Thymus (tissue), 11 donors: ENCODE data around the gene DPF1. TPM values are rescaled to one million over a fixed set of nuclear protein-coding genes. Genes with fewer than 3 reads are reported as not detected.

Experiments
- DNase-seq, 9 donors: peaks; one replicate each; pipeline ENCODE4 v3.0.0-alpha.2; 2013; ENCODE audit warnings: low spot score in 9 of 9, low read depth in 6 of 9, missing footprints in 1 of 9
- H3K27ac ChIP-seq, 2 donors: one replicate each; pipeline ENCODE4 v1.5.1; 2013; ENCODE audit warnings: control low read depth in 1 of 2, low read depth in 1 of 2, low read length in 1 of 2, mild to moderate bottlenecking in 1 of 2, moderate library complexity in 1 of 2
- H3K27me3 ChIP-seq, 2 donors: one replicate each; pipeline ENCODE4 v1.5.1; 2013; ENCODE audit warnings: low read length in 1 of 2; ENCODE audit not compliant: control insufficient read depth in 2 of 2, insufficient read depth in 1 of 2
- H3K36me3 ChIP-seq, 2 donors: one replicate each; pipeline ENCODE4 v1.5.1; 2013; ENCODE audit warnings: low read length in 1 of 2, mild to moderate bottlenecking in 1 of 2, moderate library complexity in 1 of 2; ENCODE audit not compliant: control insufficient read depth in 2 of 2, insufficient read depth in 2 of 2
- H3K4me1 ChIP-seq, 2 donors: one replicate each; pipeline ENCODE4 v1.5.1; 2013; ENCODE audit warnings: low read length in 2 of 2; ENCODE audit not compliant: control insufficient read depth in 2 of 2, insufficient read depth in 2 of 2
- H3K4me3 ChIP-seq, 2 donors: one replicate each; pipeline ENCODE4 v1.5.1; 2013; ENCODE audit warnings: low read length in 2 of 2, control low read depth in 1 of 2, mild to moderate bottlenecking in 1 of 2
- H3K9me3 ChIP-seq, 2 donors: one replicate each; pipeline ENCODE4 v1.5.1; 2013; ENCODE audit warnings: low read length in 1 of 2, mild to moderate bottlenecking in 1 of 2; ENCODE audit not compliant: control insufficient read depth in 2 of 2, insufficient read depth in 1 of 2
- WGBS: extraction: QIAGEN DNeasy Blood & Tissue Kit; methylation state at CpG from one replicate; pipeline ENCODE4 v1.1.7; 2013; 5-methylcytosine and 5-hydroxymethylcytosine counted together
- polyA plus RNA-seq: library from polyadenylated mRNA; stranded (reverse); fragments of 200-250 nt; gene quantifications from one replicate; pipeline ENCODE4 v1.2.3, GENCODE V29; 2013
- total RNA-seq: library from RNA; stranded (reverse); fragments of 120-200 nt; gene quantifications from one replicate; pipeline ENCODE4 v1.2.4, GENCODE V29; 2013
- donor health status: healthy.

The DPF1 gene
- total and polyA plus RNA-seq, 2 donors, result 0.09 to 0.24 TPM

DNA sequence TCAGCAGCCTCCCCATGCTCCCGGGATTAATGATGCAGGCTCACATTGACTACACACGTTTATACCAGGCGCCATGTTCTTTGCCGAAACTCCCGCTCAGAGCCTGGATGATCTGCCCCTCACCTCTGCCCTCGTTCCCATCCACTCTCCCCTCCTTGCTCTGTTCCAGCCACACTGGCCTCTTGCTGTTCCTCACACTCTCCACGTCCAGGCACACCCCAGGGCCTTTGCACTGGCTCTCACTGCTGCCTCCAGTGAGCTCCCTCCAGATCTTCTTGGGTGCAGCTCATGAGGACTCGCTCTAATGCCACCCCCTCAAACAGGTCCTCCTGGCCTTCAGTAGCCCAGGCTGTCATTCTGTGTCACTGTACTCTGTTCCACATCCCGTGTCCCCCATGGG, 39.2 kb downstream of the DPF1 start:
- no peak for DNase-seq
- H3K4me1 ChIP-seq, result peaks cover 3 to 8% of the 10 kb centered on the region in 2 donors
- peaks cover 1 to 8% of the 10 kb centered on the region in 2 donors for H3K9me3 ChIP-seq
- H3K36me3 ChIP-seq, result peaks cover 4 to 7% of the 10 kb centered on the region in 2 donors
- no peak overlapping the region for H3K27ac ChIP-seq
- H3K4me3 ChIP-seq, result no peak overlapping the region
- WGBS, result 96% methylated on average over 9 of the region's 9 CpGs
- no peaks in the 10 kb centered on the region for H3K27me3 ChIP-seq

DNA sequence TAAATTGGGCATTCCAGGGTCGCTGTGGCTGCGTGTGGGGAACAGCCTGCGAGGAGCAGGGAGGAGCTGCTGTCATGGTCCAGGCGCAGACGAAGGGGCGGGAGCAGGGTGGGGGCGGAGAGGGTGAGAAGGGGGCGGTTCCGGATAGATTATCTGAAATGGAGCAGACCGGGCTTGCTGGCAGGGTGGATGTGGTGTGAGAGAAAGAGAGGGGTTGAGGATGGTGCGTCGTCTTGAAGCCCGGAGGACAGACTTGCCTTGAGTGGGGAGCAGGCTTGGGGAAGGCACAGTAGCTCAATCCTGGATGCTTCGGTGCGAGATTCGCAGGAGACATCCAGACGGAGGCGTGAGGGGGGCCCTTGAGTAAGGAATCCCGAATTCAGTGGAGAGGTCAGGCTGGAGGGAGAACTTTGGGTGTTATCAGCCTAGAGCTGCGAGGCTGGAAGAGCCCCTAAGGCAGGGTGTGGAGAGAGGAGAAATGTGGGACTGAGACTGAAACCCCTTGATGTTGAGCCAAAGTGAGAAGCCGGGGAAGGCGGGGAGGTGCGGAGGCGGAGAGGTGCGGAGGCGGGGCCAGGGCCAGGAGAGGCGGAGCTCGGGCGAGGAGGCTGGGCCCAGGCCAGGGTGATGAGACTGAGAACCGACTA, 40.6 kb downstream of the DPF1 start:
- DNase-seq, result no peak
- Histone ChIP-seq H3K4me3 (no peak overlapping the region), H3K27me3 (no peaks in the 10 kb centered on the region), H3K9me3 (peaks cover 1 to 9% of the 10 kb centered on the region in 2 donors), H3K27ac (no peak overlapping the region), H3K4me1 (no peaks in the 10 kb centered on the region), H3K36me3 (peaks cover 4% of the 10 kb centered on the region in 2 donors)
- WGBS, result 96% methylated on average over 30 of the region's 30 CpGs

DNA sequence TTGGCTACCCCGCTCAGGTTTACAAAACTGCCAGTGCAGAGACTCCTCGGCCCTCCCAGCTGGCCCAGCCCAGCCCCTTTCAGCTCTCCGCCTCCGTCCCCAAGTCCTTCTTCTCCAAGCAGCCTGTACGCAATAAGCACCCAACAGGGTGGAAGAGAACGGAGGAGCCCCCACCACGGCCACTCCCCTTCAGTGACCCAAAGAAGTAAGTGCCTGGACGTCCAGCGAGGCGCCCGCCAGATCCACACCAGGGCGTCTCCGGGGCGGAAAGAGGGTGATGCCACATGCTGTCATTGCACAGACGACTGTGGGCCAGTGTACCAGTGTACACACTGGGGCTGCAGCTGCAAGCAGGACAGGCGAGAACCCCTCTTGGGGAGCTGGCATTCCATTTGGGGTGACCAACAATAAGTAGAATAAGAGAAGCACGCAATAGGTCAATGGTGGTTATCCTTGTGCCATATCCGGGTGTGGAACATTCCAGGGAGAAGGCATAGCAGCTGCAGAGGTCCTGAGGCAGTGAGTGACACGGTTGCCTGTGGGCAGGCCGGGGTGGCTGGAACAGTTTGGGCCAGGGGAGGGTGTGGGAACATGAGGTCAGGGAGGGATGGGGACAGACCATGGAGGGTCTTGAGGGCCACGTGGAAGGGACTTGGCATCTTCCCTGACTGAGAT, 41.3 kb downstream of the DPF1 start:
- Histone ChIP-seq H3K36me3 (peaks cover 4% of the 10 kb centered on the region in 2 donors), H3K27ac (no peak overlapping the region), H3K27me3 (no peaks in the 10 kb centered on the region), H3K4me1 (no peaks in the 10 kb centered on the region), H3K4me3 (no peak overlapping the region), H3K9me3 (peaks cover 1 to 9% of the 10 kb centered on the region in 2 donors)
- no peak for DNase-seq
- WGBS, result 98% methylated on average over 21 of the region's 21 CpGs

DNA sequence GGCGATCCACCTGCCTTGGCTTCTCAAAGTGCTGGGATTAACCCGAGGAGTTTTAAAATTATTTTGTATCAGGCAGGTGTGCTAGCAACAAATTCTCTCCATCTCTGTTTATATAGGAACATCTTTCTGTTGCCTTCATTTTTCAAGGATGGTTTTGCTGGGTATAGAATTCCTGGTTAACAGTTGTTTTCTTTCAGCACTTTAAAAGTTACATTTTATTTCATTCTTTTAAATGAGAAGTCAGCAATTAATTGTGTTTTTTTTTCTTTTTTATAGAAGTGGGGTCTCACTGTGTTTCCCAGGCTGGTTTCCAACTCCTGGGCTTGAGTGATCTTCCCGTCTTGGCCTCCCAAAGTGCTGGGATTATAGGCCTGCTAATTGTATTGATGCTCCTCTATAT, 44.0 kb downstream of the DPF1 start:
- no peaks in the 10 kb centered on the region for H3K4me1 ChIP-seq
- no peak overlapping the region for H3K27ac ChIP-seq
- 96% methylated on average over 3 of the region's 3 CpGs for WGBS
- H3K36me3 ChIP-seq, result peaks cover 0 to 4% of the 10 kb centered on the region in 2 donors
- H3K9me3 ChIP-seq, result peaks cover 1 to 9% of the 10 kb centered on the region in 2 donors
- DNase-seq, result no peak
- no peaks in the 10 kb centered on the region for H3K27me3 ChIP-seq
- no peak overlapping the region for H3K4me3 ChIP-seq

DNA sequence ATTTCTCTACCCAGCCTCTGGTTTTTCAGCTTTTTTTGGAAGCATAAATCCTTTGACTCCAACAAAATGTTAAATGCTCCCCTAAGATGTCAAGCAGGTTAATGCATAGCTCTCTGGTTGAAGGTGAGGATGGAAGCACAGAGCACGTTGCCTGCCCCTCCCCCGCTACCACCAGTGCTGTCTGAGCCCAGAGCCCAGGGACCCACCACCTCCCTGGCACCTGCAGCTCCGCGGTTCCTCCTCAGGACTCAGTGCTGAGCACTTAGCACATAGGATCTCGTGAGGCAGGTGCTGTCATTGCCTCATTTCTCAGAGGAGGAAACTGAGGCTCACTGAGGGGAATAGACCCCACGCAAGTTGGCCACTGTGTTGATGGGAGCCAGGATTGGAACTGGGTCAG, 48.6 kb downstream of the DPF1 start:
- DNase-seq, result no peak
- no peaks in the 10 kb centered on the region for H3K4me1 ChIP-seq
- 93% methylated on average over 6 of the region's 6 CpGs for WGBS
- H3K27me3 ChIP-seq, result no peaks in the 10 kb centered on the region
- no peak overlapping the region for H3K4me3 ChIP-seq
- H3K36me3 ChIP-seq, result no peaks in the 10 kb centered on the region
- no peak overlapping the region for H3K27ac ChIP-seq
- H3K9me3 ChIP-seq, result peaks cover under 1 to 7% of the 10 kb centered on the region in 2 donors

DNA sequence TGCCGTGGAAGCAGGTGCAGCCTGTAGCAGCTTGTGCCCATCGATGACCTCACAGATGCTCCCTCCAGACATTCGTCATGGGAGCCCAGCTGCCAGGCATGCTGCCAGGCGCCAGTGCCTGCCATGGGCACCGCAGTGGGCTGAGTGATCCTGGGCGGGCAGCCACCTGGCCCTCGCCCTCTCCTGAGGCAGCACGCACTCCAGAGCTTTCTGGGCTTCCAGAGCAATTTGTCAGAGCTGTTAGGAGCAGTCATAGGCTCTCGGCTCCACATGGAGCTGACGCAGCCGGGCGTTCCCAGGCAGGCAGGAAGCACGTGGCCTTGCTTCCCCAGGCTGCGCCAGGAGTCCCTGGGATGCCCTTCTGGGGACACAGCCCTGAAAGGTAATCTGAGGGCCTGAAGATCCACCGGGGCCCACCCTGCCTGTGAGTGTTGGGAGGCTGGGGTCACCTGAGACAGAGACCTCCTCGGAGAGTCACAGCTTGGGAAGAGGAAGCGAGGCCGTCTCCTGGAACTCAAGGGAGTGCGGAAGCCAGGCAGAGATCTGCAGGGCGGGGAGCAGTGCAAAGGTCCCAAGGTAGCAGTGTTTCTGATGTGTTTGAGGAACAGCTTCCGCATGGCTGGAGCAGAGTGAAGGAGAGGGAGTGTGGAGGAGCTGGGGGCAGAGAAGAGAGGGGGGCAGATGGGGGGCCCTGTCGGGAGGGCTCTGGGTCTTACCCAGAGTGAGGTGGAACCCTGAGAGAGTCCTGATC, 50.6 kb downstream of the DPF1 start:
- Histone ChIP-seq H3K27me3 (no peaks in the 10 kb centered on the region), H3K36me3 (peaks cover 0 to 5% of the 10 kb centered on the region in 2 donors), H3K9me3 (no peaks in the 10 kb centered on the region), H3K27ac (no peak overlapping the region), H3K4me1 (no peaks in the 10 kb centered on the region), H3K4me3 (no peak overlapping the region)
- DNase-seq, result no peak
- WGBS, result 92% methylated on average over 22 of the region's 22 CpGs

DNA sequence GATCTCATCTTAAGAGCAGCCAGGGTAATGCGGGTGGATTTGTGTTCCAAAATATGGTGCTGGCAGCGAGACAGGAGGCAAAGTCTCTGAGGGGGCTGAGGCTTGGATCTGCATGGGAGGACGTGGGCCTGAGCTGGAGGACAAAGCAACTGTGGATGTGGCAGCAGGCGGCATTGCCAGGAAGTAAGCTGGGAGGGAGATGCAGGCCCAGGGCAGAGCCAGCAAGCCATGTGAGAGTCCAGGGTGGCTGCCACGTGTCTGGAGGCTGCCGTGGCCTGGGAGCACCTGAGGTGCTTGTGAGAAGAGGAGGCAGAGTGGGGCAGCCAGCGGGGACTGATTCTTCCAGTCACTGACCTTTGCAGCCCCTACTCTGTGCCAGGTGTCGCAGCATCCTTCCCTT, 52.0 kb downstream of the DPF1 start:
- 96% methylated on average over 8 of the region's 8 CpGs for WGBS
- H3K36me3 ChIP-seq, result peaks cover 0 to 5% of the 10 kb centered on the region in 2 donors
- H3K4me1 ChIP-seq, result no peaks in the 10 kb centered on the region
- H3K4me3 ChIP-seq, result no peak overlapping the region
- H3K9me3 ChIP-seq, result no peaks in the 10 kb centered on the region
- no peak for DNase-seq
- H3K27me3 ChIP-seq, result no peaks in the 10 kb centered on the region
- no peak overlapping the region for H3K27ac ChIP-seq

DNA sequence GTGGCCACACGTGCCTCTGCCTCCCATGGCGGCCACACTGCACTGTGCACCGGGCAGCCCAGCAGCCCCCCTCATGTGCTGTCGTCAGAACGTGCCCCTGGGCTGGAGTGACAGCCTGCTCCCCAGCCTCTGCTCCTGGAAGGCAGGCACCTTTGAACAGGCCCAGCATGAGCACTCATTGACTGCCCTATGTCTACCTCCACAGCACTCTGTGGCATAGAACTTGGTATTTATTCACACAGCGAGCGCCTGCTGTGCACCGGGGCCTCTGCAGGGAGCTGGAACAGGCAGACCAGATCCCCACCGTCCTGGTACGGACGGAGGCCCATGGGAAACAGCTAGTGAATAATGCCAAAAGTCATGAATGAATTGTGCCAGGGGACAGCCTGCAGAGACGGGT, 53.7 kb downstream of the DPF1 start:
- Histone ChIP-seq H3K4me3 (no peak overlapping the region), H3K4me1 (no peaks in the 10 kb centered on the region), H3K27me3 (no peaks in the 10 kb centered on the region), H3K36me3 (peaks cover 0 to 6% of the 10 kb centered on the region in 2 donors), H3K27ac (no peak overlapping the region), H3K9me3 (no peaks in the 10 kb centered on the region)
- 97% methylated on average over 12 of the region's 12 CpGs for WGBS
- DNase-seq, result no peak

DNA sequence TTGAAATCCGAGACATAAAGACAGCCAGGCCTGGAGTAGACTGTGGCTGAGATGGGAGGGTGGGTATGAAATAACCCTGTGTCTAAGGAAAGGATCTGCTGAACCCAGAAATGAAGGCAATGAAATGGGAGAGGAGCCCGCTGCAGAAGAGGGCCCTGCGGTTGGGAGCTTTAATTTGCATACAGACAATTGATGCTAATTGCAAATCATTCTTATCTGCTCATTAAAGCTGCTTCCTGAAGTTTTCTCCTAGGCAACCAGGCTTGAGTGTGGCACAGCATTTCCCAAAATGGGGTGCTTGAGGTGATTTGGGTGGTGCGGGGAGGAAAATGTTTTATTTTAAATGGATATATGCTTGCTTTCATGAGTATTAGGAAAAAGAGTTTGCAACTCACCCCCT, 55.4 kb downstream of the DPF1 start:
- H3K36me3 ChIP-seq, result peaks cover 2 to 16% of the 10 kb centered on the region in 2 donors
- H3K4me3 ChIP-seq, result no peak overlapping the region
- no peaks in the 10 kb centered on the region for H3K4me1 ChIP-seq
- DNase-seq, result no peak
- 96% methylated on average over 4 of the region's 4 CpGs for WGBS
- no peak overlapping the region for H3K27ac ChIP-seq
- H3K9me3 ChIP-seq, result no peaks in the 10 kb centered on the region
- H3K27me3 ChIP-seq, result no peaks in the 10 kb centered on the region
